Cerebellar cortex (tissue), 1 donor: Measurements from ENCODE around the gene BNIP5.

Experiments
- DNase-seq: peaks from one replicate; pipeline ENCODE4 v3.0.0-alpha.2; 2015; ENCODE audit warnings: low spot score

The BNIP5 gene

DNA sequence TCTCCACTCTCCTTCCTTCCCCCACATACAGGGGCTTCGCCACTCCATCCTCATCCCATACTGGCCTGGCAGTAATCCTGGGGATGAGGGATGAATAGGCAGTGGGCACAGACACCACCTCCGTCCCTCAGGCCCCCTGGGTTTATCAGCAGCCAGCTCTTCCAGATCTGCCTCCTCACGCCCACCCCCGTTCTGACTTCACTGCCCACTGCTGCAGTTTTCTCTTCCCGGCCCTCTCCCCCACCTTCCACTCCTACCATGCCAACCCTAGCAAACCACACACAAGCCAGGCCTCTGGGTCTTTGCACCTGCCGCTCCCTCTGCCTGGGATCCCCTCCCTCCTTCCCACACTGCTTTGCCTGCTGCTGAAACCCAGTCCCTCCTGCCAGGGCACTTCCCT is 44.5 kb downstream of the BNIP5 start:
- no peak for DNase-seq

DNA sequence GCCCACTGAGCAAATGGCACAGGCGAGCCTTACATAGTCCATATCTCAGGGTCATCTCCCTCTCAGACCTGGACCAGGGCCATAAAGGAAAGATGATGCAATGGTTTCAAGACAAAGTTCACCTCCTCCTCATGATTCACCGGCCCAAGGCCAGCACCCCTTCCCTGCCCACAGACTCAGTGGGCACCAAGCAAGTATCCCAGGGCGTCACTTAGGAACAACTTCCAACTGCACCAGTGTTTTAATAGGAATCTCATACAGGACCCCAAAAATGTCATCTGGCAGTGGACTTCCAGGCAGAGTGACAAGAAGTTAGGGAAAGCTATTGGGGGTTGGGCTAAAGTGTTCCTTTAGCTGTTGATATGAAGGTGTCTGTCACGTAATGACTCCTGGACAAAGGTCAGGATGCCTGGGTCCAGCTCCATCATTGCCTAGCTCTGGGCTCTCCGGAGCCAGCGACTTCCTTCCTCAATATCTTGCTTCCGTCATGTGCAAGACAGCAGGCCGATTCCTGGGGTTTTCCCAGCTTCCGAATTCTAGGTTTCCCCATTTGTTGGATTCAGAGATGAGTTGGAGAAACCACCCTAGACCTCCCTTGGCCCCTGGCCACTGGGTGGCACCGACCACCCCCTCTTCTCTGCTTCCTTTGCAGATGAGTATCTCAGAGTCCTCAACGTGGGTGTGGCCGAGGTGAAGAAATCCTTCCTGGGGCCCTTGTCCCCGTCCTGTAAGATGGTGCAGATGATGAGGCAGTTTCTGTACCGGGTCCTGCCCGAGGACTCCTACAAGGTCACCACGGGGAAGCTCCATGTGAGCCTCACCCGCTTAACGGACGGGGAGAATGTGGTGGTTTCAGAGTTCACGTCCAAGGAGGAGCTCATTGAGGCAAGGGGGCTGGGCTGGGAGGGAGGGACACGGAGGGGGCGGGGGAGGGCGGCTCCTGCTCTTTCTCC is 45.7 kb downstream of the BNIP5 start:
- DNase-seq: no peak

DNA sequence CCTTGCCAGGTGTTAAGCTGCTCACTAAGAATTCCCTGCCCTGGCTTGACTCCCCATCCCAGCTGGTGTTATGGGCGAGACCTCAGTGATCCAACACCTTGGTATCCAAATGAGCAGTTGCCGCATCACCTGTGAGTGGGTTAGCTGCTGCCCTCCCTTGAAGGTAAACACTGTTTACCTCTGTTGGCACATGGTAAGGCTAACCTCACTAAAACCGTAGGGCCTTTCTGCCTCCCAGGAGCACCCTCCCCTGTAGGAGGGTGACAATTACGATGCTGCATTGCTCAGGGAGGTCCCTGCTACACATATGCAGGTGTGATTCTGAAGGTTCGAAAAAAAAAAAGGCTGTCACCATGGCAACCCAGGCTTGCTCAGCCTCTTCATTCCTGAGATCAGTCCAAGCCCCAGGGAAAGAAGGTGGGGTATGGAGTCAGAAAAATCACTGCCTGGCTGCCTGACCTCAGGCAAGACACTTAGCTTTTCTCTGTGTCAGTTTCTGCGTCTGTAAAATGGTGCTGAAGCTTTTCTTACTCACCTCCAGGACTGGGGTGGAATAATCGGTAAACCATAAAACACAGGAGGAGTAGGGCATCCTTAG is 47.3 kb downstream of the BNIP5 start:
- no peak for DNase-seq

DNA sequence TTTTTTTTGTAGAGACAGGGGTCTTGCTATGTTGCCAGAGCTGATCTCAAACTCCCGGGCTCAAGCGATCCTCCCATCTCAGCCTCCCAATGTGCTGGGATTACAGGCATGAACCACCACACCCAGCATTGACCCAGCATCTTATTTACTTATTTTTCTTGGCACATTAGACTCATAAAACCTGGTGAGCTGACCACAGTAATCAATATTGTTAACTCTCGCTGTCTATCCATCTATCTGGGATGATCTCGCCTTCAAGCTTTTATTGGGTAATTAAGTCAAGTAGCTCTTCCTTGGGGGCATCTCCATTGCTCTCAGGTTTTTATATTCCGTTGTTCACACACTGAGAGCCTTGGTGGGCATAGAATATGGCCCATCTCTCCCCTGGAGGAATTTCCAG is 49.8 kb downstream of the BNIP5 start:
- DNase-seq: no peak

DNA sequence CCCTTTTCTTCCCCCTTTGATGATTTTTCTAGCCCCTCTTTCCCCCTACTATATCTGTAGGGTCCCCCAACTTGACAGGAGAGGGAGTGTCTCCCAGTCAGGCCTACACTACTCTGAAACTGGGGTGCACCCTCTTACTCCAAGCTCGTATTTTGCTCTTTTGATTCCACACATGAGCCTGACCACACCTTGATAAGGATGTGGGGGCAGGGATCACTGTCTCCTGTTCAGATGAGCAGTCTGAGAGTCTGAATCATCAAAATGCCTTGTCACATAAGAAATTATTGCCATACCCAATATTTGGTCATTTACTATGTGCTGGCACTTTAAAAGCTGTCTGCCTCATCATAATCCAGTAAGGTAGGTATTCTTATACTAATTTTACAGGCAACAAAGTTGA is 50.9 kb downstream of the BNIP5 start:
- no peak for DNase-seq

DNA sequence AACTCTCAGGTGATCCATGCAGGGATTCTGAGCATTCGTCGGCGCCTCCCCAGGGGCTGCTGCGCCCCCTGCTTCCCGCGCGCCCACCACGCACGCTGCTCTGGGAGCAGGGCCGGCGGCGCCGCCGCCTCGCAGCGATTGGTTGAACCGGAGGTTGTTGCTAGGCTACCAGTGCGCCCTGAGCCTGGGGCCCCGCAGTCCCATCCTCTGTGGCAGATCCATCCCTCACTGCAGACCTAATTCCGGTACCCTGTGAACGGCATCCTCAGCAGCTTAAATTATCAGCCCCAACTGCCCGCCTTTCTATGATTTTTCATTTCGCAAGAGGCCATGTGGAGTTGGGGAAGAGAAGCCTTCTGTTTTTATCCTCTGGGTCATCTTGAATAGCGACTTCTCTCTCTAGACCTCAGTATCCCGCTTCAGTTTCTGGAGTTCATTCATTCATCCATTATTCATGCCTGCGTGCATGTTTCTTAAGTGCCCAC is 51.5 kb downstream of the BNIP5 start:
- peak; percentile 40 for DNase-seq

DNA sequence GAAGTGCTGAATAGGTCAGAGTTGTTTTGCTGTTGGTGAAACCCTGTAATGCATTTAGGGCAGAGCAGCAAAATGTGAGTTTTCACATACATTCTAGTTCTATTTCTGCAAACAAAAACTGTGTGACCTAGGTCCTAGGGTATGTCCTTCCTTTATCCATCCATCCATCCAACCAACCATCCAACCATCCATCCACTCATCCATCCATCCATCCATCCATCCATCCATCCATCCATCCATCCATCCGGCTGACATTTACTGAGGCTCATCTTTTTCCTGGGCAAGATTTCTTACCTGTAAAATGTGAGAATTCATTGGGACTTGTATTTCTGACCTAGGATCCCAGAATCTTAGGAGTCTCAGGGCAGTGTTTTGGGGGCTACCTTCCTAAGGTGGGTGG is 52.3 kb downstream of the BNIP5 start:
- DNase-seq: no peak

DNA sequence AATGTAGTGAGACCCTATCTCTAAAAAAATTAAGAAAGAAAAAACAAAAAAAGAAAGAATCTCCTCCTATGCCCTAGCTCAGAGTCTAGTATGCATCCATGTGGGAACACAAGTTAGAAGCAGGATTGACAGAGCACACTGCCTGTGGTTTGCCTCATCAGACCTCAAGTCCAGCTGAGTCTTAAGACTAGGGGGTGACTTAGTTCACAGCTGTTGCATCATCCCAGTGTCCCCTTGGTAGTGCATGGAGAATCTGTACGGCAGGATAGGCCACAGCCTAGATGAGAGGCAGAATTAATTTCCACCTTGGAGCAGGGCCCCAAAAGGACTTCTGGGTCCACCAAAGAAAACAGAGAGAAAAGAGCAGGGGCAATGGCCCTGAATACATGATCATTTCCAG is 53.1 kb downstream of the BNIP5 start:
- DNase-seq: no peak

DNA sequence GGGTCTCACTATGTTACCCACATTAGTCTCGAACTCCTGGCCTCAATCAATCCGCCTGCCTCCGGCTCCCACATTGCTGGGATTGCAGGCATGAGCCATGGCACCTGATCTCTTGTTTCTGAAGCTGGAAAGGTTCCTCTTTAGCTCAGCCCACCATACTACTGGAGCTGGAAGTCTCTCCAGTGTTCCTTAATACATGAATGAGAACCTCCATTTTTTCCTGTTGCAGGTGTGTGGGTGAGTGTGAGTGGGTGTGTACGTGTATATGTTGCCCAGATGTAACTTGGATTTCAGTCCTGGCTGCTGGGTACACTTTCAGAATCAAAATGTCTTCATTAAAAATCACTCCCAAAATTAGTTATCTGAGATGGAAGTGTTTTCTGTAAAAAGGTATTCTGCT is 55.7 kb downstream of the BNIP5 start:
- DNase-seq: no peak

DNA sequence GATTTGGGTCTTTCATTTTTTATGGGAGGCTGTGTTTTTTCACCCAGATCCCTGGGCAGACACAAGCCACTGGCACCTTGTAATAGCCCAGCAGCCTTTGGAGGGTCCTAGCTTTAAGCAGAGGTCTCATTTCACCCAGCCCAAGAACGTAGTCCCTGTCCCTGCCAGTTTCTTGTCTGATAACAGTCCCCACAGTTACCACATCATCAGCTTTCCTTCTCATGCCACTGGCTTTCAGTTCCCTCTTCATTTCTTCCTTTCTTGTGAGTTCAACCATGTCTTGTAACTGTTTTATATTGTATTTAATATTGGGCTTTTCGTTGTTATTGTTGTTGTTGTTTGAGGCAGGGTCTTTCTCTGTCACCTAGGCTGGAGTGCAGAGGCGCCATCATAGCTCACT is 56.2 kb downstream of the BNIP5 start:
- DNase-seq: no peak

DNA sequence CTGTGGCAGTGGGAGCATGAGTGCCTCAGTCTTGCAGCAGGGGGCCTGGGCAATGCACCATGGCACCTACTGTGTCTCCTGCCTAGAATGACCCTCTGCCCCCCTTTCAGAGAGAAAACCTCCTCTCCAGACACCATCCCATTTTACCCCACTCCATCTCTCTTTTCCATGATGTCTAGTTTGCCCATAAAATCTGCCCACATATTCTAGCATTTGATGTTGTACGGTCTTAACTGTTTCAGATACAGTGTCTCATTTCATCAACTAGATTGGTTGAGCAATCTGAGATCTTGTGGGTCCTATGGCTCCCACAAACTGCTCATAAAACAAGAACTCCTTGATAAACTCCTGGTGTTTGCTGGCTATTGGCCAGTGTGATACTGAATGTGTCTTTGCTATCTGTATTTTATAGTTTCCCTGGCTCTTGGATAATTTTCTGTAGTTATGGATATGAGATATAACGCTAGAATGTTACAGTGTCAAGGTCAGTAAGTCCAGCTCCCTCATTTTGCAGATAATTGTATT is 58.7 kb downstream of the BNIP5 start:
- DNase-seq: no peak

DNA sequence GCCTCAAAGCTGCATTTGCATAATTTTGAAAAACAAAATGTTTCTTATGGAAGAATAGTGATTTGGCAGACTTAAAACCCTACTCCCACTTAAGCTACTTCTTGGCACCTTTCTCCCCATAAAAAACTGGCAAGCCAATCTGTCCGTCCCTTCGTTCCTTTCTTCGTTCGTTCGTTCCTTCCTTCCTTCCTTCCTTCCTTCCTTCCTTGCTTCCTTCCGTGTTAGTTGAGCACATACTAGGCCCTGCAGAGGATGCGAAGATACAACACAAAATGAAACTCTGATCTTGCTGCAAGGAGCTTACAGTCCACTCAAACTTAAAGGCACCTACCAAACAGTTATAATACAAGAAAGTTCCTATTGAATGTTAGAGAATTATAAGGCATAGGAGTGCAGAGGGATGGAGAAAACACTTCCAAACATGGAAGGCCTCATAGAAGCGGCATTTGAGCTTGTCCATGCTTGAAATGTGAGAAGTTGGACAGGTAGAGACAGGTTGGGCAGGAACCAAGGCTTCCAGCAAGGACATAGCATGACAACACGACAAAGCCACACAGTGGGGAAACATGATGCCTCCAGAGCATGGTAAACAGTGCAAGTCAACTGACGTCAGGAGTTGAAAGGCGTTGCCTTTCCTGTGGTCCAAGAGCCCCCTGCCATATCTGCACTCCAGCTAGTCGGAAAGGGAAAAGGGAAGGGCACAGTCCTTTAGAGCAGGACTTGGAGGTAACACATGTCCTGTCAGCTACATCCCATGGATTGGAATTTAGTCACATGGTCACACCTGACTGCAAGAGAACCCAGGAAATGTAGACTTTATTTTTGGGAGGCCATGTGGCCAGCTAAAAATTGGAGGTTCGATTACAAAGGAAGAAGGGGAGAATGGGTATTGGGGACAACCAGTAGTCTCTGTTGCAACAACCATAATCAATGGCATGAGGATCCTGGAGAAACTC is 59.8 kb downstream of the BNIP5 start:
- no peak for DNase-seq

DNA sequence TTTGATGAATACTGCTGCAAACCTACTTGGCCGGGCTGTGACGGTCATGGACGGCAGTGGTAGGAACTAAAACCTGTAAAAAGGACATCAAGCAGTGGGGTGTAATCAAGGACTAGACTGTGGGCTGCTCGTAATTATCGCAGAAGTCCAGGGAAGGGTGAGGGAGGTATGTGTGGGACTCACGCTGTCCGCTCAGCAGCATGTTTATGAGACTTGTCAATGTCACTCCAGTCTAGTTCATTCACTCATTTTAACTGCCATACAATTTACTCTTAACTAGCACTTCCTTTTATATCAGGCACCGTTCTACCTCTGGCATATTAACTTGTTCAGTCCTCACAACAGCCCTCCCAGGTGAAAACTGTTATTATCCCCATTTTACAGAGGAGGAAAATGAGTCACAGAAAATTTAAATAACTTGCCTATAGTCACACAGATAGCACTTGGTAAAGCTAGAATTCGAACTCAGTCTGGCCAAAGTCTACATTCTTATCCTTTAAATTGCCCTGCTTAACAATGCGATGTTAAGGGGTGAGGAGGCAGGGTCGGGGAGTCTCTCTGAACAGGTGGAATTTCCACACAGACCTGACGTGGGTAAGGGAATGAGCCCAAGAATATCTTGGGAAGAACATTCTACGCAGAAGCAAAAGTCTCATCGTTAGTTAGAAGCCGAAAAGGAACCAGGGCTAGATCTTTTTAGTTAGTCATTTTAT is 62.7 kb downstream of the BNIP5 start:
- no peak for DNase-seq

DNA sequence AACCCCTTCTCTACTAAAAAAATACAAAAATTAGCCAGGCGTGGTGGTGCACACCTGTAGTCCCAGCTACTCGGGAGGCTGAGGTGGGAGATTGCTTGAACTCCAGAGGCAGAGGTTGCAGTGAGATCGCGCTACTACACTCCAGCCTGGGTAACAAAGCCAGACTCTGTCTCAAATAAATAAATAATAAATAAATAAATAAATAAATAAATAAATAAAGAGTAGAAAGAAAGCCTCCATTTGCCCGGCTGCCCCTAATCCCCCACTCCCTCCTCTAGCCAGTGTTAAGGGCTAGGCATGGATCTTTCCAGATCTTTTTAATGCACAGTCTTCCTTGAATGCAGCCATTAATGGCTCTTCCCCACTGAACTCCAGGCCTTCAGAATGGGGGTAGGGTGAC is 63.6 kb downstream of the BNIP5 start:
- DNase-seq: no peak

DNA sequence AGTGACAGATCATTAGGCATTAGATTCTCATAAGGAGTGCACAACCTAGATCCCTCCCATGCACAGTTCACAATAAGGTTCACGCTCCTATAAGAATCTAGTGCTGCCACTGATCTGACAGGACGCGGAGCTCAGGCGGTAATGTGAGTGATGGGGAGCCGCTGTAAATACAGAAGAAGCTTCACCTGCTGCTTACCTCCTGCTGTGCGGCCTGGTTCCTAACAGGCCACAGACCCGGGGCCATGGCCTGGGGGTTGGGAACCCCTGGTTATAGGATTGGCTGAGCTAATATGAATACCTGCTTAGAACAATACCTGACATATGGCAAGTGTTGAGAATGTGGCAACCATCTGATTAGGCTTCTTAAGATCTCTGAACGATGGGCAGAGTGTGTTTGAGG is 64.5 kb downstream of the BNIP5 start:
- DNase-seq: no peak

DNA sequence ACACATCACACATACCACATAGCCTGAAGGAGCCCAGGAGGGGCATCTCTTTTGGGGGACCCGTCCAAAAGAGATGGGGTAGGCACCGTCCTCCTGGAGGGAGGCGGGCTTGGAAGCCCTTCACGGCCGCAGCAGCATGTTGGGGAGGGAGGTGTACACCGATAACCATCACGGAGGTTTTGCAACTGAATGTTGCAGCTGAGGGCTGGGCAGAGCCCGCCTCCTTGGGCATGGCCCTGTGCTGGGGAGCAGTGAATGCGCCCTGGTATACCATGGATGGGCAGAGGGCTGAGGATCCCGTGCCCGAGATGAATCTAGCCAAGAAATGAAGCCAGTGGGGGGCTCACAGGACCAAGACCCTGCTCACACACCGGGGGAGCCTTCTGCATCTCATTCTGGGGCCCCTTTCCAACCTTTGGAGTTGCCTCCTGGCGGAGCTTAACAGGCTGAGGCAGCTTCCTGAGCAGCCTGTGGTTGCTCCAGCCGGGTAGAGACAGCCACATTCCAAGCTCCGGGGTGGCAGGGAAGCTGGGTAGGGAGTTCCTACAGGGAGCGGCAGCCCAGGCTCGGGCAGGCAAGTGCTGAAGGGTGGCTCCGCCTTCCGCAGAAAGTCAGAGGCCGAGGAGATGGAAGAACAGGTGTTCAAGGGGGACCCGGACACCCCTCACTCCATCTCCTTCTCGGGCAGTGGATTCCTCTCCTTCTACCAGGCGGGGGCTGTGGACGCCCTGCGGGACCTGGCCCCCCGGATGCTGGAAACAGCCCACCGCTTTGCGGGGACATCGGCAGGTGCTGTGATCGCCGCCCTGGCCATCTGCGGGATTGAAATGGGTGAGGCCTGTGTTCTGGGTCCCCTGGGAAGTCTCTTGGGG is 66.6 kb downstream of the BNIP5 start, which contains the start of gene PNPLA1:
Gene PNPLA1 (plus strand): TSS at position 227 of the 872 bp plus-strand sequence. CDS start 400 bp downstream, at position 627.
- DNase-seq: no peak

DNA sequence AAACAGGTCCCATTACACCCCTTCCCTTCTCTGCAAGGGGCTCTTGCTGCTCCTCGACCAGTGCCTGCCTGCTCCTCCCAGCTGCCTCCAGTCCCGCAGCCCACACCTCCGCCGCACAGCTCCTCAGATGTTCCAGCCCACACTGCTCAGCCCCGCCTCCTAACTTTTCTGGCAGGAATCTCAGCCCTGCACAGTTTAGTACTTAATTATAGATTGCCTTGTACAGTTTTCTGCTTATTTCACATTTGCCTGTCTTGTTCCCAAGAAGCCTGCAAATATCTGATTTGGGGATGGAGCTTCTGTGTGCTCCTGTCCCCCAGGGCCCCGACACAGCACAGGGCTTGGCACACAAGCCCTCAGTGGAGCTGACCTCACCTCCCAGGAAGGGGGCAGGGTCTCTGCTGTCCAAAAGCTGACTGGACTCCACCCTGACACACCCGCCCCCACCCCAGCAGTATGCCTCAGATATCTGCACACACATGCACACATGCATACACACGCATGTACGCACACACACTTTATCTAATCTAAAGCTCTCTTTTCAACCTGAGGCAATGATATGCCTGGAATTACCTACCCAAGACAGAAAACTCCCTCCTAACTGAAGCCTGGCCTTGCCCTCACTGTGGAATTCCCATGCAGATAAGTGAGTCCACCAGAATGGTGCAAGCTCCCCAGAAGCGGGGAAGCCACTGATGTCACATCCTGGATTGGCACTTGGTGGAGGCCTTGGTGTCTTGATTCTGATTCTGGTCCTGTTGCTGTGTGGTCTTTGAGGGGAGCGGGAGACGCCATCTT is 68.0 kb downstream of the BNIP5 start:
- DNase-seq: no peak

DNA sequence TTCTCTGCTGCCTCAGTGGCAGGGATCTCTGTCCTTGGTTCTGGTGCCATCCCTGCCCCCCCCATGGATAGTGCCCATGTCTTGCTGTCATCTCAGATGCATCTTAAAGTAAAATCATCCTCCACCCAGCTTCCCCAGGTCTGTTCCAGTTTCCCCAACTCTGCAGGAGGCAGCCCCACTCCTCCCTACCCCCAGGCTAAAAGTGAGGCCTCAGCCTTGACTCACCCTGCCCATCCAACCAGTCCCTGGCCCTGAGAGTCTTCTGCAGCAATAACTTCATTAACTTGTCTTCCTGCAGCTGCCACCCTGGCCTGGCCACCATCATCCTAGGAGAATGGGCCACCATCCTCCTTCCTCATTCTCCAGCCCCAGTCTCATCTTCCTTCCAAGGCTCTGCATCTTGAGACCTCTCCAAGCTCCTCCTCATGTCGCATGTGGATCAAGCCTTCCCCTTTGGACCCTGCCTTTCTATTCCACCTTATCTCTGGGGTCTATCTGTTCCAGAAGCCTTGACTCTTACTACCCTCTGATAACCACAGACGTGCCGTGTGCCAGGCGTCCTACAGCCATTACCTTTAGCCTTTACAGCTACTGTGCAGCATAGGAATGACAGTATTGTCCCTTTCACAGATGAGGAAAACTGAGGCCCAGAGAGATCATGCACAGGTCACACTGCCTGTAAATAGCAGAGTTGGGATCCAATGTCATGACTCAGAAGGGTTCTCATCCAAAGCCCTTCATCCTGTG is 68.8 kb downstream of the BNIP5 start:
- no peak for DNase-seq
